Effector CD4-positive, alpha-beta T cell (primary cell): ENCODE results near the gene SP100.
"Not testable (repeated sequence)": the region's sequence is repeated elsewhere in the genome, so short reads cannot be mapped to it uniquely, and the experiment has no call there.

Source experiments
- DNase-seq: peaks from one replicate; pipeline ENCODE4 v3.0.0-alpha.2; 2020
- total RNA-seq: gene quantifications from one replicate; lab custom pipeline; 2026; lab: John Stamatoyannopoulos, UW

SP100 gene
- total RNA-seq: 273 reads per million, percentile 95 among the genes with 10 or more reads in this experiment

DNA sequence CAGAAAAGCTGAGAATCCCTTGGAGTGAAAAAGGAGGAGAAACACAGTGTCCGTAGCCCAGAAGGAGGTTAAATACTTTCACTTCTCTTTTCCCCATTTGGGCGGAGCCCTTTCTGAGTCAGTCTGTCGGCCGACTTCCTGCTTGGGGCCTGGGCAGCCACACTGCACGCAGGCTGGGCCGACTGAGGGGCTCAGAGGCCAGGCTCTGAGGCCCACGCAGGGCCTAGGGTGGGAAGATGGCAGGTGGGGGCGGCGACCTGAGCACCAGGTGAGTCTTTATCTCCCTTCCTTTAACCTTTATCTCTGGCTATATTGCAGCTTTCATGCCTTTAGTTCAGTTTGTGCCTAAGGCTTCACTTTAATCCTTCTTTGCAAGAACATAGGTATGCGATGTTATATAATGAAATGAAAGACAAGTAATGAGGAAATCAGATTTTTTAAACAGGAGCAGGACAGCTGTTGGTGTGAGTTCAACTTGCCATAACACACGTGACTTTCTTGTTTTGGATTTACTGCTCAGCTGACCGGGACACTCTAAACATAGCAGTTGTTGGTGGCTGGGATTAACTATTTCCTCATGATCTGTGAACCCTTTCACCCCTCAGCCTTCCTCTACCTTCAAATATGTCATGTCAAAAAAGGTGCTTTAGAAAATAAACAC lies at the start of gene SP100:
Gene SP100, plus strand, starts transcription at position 141 of the 661 bp plus-strand sequence. Its CDS starts 96 bp downstream, at position 237.
- peak; percentile 71 for DNase-seq

DNA sequence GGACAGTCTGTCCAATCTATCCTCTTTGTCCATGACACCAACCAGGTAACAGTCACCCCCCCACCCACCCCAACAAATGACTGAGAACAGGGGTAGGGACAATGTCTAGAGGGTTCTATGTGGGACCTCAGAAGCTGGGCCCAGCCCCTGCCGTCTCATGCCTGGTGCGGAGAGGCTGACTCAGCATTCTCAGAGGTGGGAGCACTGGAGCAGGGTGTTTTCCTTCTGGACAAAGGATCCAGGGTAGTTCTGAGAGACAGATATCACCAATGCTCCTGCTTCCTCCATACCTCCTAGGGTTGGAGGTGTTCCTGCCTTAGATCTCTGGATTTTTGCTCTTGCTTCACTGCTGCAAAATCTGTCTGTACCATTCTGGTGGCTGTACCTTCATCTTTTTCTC lies 33.9 kb upstream of the SP100 start:
- no peak for DNase-seq

DNA sequence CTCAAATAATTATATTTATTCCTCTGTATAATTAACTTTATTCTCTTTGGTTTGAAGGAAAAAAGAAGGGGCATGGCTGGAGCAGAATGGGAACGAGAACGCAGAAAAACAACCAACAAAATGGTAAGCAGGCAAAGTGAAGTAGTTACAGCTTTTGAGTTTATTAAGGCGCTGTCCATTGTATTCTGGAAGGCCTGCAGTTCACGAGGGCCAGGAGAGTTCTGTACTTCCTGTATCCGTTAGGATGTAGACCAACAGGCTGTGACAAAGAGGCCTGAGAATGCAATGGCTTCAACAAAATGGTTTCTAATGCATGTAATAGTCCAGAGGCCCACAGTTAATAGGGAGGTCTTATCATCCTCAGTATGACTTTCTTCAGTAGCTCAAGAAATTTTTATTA lies 32.5 kb upstream of the SP100 start:
- no peak for DNase-seq

DNA sequence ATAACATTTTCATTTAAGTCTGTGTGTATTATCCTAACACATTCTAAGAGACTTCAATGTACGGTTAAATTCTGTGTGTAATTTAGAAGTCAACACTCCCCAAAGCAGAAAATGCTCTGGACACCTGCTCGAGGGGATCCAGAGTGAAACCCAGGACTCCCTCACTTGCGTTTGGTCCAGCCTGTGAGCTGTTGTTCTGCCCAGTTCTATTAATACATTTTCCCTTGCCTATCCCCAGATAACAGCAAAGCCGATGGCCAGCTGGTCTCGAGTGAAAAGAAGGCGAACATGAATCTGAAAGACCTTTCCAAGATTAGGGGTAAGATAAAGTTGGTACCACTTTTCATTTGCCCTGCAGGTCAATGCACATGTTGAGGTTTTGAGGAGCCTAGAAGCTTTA lies 31.0 kb upstream of the SP100 start:
- no peak for DNase-seq

DNA sequence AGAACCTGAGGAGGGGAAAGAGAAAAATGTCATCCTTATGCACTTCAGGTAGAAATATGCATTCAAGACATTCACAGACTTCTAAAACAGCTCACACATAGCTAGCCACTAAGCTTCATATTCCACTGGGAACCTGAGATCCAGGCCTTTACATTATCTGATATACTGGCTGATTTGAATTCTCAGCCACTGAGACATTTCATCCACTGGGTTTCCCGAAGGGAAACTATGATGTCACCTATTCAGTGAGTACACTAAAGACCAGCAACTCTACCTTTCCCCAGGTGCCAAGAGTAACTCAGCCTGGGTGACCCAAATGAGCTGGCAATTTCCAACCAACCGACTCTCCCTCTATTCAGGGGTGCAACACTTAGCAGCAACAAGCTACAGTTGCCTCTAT lies 21.7 kb upstream of the SP100 start:
- DNase-seq: no peak

DNA sequence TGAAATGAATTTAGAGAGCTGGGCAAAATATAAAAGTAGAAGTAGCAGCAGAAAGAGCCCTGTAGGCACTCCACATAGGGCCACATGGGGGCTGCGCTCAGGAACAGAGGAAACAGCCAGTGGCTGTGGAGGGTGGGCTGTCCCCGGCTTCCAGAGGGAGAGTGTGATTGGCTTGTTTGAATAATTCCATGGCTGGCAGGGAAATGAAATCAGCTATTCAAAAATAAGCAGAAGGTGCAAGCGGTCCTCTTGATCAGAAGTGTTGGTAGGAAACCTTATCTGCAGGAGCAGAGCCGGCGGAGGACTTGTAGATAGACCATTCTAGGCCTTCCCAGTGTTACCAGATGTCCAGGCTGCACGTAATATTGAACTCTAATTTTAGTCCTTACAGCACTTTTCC lies 17.3 kb upstream of the SP100 start:
- DNase-seq: not testable (repeated sequence)

DNA sequence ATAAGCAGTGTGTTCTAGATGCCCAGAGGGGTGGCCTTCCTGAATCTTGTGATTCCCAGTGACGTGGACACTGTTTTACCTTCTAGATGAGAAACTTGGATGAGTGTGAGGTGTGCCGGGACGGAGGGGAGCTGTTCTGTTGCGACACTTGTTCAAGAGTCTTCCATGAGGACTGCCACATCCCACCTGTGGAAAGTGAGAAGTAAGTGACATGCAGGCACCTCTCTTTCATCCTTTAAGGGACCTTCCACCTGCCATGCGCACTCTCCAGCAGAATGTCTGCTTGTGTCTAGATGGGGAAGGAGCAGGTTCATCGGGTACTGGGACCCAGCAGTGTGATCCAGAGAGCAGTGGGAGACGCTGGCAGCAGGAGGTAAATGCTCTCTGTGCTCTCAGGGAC lies 16.0 kb upstream of the SP100 start:
- DNase-seq: no peak

DNA sequence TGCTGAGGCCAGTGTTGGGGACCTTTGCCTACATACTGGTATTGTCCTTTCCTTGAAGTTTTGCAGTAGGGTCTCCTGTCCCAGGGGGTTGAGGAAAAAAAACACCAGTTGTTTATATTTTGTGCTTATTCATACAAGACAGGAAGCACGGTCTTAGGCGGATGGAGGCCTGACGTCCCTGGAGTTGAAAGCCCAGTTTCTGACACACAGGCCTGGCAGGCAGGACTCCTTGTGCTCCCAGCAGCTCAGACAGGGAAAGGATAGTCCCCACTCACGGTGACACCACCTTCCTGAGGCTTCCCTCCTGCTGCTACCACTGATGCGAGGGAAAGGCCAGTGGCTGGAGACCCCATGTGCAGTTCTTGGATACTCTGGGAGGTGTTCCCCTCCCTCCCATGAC lies 15.5 kb upstream of the SP100 start:
- DNase-seq: no peak

DNA sequence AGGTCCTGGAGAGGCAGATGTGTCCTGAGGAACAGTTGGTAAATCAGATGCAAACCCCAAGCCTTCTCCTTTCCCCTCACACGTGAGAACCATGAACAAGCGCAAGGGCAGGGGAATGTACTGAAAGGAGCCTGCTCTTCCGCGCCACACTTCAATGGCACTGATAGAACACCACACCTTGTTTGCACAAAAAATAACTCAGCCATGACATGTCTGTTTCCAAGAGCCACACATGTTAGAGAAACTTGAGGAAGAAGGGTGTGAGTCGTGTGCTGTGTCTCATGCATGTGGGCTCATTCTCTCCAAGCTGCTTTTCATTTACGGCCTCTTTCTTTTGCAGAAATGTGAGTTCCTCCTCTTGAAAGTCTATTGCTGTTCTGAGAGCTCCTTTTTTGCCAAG lies 15.0 kb upstream of the SP100 start:
- DNase-seq: not testable (repeated sequence)

DNA sequence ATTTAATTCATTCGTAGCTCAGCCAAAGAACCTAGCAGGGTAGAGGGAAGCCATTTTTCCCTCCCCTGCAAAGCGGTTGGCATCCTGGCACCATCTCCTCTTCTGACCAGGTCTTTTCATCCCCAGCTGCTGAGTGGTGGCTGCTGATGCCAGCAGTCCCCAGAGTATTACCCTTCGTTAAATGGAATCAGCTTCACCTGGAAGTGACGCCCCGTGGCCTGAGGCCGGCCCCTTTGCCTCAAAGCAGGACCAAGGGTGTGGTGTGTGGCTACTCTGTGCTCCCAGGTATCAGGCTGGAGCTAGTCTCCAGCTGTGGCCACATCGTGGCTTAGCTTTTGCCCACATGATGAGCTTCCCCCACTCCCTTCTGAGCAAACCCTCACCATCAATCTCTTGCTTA lies 12.3 kb upstream of the SP100 start:
- no peak for DNase-seq

DNA sequence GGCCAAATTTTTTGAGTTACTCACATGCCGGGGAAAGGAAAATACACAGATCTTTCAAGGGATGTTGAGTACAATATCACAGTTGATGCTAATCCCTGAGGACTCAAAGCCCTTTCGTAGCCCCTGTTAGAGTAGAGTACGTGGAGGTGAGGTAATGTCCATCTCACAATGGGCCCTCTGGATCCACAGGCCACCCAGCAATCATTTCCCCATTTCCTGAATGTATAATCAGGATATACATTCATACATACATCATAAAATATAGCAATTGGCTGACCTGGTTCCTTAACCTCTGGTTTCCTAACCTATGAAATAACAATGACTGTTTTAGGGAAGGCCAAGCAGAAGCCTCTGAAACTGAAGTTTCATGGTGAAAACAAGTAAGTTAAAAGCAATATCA lies 10.2 kb upstream of the SP100 start:
- DNase-seq: no peak

DNA sequence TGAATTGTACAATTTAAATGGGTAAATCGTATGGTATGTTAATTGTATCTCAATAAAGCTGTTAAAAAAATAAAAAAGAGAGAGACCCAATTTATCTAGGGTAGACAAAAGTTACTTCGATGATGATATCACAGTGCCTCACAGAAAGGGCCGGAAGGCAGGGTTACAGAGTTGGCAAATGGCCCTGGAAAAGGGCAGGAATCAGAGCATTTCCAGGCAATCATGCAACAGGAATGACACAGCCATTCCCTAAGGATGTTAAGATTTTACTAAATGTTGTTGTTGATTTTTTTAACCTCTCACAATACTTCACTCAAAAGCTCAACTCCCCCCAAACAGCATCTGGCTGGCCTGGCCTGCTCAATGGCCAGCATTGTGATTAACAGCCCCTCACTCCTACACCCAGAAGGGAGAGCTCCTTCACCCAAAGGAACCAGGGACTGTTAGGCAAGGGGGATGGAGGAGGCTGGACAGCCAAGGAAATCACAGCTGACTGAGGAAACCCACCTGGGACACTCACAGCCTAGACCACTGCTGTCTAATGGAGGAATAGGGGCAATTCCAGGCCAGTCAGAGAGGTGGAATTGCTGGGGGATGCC lies 7.7 kb upstream of the SP100 start:
- DNase-seq: no peak

DNA sequence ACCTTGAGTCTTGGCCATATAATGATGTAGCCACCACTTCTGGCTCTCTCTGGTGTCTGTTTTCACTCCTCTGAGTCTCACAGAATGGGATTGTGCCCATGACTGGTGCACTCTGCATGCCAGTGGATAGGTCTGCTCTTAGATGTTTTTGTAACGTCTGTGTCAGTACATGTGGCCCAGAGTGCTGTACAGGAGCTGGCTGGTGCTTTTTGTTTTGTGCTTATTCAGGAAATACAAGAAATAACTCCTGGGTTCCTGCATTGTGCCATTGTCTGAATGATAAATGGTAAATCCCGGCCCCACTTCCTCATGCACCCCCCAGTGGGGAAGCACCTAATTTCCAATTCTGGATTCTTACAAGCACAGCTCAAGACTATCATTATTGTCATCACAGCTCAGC lies 6.7 kb upstream of the SP100 start:
- not testable (repeated sequence) for DNase-seq

DNA sequence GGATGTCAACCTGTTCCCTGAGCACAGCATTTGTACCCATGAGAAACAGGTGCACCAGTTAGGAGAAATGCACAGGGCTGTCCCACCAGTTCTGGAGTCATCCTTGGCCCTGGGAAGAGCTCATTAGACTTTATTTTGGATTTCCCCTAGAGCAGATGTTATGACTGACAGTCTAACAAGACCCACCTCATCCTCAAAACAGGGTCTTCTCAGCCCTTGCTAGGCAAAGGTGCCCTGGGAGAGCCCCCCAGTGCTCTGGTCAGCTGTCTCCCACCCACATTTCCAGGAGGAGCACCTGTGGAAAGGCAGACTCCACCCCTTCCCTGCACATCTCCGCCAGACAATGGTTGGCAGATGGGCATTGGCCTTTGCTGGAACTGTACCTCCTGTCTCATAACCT lies 5.7 kb upstream of the SP100 start:
- DNase-seq: no peak

DNA sequence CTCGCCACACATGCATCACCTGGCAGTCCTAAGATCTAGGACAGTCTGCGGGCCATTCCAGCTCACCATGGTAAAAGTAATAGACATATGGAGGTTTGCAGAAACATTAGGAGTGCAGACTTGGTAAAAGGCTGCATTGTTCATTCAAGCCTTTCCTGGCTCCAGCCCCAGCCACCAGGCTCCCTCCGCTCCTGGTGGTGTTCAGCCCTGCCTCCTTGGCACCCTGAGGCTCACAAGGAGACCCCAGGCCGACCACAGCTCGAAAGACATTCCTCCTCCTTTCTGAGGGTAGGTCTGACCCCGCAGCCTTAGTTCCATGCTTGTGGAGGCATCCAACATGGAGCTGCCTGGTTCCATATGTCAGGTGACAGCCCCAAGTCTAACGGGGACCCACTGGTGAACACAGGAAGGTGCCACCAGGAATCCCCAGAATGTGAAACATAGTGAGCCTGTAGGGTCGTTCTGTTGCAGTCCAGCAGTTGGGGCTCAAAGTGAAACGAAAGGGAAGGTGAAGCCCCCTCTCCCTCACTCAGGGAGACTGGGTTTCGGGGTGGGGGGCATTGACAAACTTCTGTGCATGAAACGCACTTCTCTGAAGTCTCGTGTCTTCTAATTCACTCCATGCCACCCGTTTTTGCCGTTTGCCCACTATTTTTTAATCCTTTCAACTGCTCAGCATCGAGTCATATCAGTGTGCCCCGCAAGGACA lies 5.0 kb upstream of the SP100 start:
- no peak for DNase-seq

DNA sequence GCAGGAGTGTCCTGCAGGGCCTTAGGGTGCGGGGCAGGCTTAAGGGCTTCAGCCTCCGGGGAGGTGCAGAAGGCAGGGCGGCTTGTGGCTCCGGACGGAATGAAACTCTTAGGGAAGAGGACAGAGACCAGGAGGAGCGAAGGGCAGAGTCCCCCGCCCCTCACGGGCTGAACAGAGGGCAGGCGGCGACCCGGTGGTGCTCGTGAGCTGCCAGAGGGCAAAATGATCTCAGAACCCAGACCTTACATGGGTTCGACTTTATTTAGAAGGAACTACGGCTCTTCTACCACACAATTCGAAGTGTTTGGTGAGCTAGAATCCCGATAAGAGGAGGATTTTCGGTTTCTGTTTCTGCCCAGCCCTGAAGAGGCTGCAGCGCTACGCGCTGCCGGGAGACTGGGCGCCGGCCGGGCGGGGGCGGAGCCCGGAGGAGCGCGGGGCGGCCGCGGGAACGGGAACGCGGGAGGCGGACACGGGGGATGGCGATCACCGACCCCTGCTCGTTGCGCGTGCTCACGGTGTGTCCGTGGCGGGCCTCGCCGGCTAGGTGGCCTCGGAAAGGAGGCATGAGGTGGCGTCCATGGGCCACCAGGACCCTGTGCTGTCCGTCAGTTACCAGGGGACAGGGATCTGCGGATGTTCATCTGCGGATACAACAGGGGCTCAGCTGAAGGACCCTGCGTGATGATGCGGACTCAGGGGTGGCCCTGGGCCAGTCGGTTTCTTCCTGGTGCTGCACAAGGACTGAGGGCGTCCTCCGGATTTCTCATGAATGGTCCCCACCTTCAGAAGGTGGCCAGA lies 4.2 kb upstream of the SP100 start:
- DNase-seq: peak; percentile 56

DNA sequence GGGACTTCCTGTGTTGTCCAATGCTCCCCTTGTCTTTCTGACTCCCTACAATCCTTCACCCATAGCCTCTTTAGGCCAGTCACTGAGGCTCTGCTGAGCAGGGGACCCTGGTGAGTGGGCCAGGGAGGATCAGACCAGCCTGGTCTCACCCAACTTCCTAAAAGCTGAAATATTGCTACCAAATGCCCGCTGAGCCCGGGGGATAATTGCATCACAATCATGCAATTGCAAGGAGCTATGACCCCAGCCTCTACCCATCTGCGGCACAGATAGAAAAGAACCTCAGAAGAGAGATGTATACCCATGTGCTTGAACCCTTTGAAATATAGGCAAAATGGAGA lies 3.7 kb upstream of the SP100 start:
- DNase-seq: no peak

DNA sequence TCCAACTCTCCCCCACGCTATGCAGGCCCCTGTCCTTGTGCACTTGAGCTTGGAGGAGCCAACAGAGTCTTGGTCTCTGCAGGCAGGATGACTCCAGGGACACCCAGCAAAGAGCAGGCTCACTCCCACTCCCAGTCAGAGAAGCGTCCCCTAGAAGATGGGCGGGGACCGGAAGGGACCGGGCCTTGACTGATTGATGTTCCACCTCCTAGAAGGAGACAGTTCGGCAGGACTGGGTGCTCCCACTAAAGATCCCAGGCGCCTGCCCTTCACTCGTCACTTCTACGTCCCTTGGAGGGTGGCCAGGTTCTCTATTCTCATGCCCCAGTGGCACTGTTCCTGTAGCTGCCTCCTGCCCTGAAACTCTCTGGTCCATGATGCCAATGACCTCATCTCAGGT lies 3.2 kb upstream of the SP100 start:
- DNase-seq: no peak

DNA sequence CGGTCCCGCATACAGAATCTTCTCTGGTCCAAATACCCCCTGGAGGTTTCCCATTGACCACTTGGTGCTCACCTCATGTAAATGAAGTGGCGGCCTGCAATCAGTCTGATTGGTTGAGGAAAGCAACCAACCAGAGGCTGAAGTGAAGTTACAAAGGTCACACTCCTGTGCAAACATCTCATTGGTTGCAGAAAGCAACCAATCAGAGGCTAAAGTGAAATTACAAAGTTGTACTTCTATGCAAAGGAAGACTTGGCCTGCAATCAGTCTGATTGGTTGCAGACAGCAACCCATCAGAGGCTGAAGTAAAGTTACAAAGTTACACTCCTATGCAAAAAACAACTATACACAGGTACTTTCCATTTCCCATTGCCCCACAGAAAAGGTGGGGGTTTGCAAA lies 2.5 kb upstream of the SP100 start:
- no peak for DNase-seq

DNA sequence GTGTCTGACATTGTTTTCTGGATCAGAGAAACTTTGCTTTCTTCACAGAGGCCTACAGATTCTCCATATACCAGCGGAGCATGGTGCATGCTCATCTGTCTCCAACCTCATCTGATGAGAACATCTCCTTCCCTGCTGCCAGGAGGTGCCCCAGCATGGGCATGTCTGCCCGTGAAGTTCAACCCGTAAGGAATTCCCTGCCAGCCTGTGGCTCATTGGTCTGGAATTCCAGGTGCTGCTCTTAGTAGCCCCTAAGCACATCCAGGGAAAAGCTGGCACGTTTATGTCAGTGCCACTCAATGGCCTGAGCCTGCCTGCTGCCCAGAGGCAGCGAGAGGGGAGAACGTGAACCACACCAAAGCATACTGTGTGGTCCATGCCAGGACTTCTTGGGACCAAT lies 1.7 kb upstream of the SP100 start:
- no peak for DNase-seq

DNA sequence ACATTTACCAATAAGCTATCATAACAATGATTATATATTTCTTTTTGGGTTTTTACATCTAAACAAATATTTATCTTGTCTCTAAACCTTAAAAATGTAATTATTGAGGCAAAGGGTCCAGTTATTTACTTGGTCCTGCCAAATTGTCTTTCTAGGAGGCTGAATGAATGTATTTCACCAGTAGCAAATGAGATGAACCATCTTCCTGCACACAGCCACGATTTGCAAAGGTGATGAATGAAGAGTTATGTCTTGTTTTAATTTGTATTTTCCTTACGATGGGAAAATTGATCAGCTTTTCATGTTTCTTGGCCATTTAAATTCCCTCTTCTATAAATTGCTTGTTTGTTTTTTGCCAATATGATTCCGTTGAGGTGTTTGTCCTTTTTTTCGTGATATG lies 1.4 kb downstream of the SP100 start:
- DNase-seq: no peak

DNA sequence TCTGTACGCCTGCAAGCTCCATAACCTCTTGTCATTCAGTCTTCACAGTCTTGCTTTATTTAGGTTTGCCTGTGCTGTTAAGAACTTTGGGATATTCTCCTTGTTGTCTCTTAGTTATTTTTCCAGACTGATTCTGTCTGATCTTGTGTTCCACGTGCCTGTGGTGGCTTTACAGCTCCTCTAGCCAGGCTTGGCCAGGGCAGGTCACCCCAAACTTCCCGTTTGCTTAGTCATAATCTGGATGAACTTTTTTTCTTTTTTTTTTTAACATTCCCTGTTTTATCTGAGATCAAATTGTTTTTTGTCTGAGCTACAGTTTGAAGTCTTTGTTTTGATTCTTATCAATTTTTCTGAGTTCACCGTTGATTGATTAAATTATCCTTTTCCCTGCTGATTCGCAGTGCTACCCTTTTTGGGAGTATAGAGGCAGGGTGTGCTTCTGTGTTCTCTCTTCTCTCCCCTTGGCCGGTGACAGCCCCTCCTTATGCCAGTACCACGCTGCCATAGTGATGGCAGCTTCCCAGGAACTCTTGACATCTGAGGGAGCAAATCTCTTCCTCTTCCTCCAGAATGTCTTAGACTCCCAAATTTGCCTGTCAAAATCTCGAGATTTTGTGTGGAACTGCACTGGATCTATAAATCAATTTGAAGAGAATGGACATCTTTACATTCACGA lies 2.5 kb downstream of the SP100 start:
- DNase-seq: no peak

DNA sequence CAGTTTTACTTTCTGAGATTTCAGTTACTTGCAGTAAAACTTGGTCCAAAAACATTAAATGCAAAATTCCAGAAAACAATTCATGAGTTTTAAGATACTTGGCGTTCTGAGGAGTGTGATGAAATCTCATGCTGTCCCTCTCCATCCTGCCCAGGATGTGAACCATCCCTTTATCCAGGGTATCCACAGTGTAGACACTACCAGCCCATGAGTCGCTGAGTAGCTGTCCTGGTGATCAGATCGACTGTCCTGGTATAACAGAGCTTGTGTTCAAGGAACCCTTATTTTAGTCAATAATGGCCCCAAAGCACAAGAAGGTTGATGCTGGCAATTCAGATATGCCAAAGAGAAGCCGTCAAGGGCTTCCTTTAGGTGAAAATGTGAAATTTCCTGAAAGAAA lies 3.2 kb downstream of the SP100 start:
- DNase-seq: no peak
